HG02571 (cell line): ENCODE results near the gene CDH13.

Experiments
- ATAC-seq: cut with Tn5 transposase; IDR thresholded peaks from one replicate; pipeline ENCODE4 v1.9.1; 2021; ENCODE audit warnings: mild to moderate bottlenecking, moderate library complexity; ENCODE audit not compliant: unreplicated experiment

Gene CDH13

DNA sequence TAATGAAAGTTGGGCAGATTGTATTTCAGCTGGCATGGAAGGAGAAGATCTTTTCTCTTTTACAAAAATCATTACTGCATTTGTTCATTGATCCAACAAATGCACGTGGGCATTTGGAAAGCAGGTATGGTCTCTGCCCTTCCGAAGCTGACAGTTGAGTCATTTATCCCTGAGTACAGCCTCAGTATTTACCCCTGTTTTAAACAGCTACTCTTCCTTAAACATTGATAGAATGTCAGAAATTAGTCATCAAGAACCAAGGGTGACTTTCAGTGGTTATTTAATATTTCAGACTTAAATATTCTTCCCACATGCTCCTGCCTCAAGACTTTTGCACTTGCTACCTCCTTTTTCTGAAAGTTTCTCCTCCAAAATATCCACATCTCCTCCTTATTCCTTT is 954.3 kb downstream of the CDH13 start:
- ATAC-seq = no peak

DNA sequence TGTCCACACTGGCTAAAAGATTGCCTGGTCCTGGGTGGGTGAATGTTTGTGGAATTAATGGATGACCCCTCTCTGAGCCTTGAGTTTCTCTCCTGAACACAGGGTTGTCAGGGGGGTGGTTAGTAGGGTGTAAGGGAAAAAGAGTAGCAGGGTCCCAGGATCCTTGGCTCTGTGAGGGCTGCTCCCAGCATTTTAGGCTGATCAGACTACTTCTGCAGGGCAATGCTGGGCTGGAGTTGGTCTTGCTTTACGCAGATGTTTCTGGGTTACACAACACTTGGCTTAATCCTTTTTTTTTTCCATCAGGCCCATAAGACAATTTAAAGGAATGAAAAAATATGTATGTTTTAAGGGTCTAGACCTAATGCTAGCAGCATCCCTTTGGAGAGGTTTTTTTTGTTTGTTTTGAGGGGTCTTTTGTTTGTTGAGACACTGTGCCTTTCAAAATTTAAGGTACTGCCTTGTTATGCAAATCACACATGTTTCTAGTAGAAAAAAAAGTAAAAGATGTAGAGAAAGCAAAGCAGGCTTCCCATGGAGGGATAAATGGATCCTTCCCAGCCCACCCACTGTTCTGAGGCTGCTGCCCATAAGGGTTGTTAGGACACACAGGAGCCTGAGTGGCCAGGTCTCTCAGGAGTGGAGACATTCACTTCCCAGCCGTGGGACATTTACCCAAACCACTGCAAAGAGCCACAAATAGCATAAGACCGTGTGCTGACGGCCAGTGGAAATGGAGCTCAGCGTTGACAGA is 955.4 kb downstream of the CDH13 start:
- no peak for ATAC-seq

DNA sequence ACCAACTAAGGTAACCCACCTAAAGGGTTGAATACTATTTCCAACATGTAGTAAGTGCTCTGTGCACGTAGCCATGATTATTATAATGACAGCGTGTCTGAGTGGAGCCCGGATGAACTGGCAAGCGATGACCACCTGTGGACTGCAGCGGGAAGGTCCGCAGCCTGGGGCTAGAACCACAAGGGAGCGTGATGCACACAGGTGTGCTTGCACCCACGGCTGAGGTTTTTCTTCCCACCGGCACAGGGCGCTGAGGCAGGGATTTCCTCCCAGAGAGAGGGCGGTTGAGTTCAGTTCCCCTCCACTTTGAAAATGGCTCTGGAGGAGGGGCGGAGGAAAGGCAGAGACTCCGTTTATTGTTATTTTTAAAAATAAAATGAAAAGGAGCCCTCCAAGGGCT is 959.3 kb downstream of the CDH13 start:
- no peak for ATAC-seq

GRCh38 chr16:83586461-83587200 is 959.9 kb downstream of the CDH13 start:
- ATAC-seq = no peak

DNA sequence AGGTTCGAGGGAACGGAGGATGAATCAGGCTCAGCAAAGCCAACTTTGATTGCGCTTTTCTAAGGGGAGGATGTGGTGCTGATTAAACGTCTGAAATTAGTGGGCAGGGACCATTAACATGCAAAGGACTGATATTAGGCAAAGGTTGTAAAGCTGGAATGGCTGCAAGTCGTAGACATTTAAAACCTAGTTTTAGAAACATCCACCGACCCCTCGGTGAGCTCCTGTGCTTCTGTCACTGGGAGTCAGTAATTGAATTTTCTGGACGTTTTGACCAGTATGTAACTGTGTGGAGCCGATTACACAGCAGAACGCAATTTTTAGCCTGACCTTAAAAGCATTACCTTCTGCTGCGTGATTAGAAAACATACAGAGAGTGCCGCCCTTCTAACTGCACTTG is 960.4 kb downstream of the CDH13 start:
- no peak for ATAC-seq

GRCh38 chr16:83588070-83588469 is 961.3 kb downstream of the CDH13 start:
- no peak for ATAC-seq

GRCh38 chr16:83589576-83589975 is 962.8 kb downstream of the CDH13 start:
- ATAC-seq = no peak

DNA sequence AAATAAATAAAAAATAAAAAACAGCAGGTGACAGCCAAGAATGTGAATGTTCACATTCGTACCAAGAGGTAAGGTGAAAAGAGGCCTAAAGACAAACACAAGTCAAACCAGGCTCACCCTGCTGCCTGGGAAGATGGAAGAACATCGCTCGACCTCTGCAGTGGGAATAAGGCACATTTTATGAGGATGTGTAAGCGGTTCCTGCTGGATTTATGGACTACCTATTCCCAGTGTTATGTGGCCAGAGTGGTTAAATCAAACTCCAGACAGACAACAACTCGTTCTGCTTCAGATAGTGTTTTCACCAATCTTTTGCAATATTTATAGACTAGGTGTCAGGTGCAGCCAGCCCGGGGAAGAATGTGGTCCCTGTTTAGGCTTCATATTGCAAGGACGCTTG is 966.0 kb downstream of the CDH13 start:
- ATAC-seq = no peak

DNA sequence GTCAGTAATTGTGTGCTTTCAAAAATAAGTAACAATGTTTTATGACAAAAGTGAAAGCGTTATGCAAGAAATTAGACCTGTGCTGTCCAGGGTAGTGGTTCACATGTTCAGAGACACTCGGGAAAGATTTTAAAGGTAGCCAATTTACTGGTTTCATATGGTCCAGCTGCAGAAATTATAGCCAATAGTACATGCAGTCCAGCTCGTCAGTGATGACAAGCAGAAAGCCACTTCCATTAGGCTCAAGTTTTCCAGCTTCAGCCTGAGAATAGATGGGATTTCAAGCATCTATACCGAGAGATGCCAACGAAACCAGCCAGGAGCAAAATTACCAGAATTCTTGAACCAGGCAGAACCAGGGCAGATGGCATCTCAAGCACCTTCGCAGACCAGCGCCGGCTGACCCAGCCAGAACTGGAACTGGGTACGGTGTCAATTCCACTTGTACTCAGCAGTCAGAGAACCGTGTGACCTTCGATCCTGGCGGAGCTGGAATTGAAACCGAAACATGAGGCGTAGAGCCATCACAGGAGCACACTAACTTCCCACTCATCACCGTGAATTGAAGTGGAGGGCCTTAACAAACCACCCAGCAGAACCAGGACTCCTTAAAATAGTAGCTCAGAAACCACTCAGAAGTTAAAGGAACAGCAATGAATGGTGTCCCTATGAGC is 973.2 kb downstream of the CDH13 start:
- ATAC-seq = no peak

DNA sequence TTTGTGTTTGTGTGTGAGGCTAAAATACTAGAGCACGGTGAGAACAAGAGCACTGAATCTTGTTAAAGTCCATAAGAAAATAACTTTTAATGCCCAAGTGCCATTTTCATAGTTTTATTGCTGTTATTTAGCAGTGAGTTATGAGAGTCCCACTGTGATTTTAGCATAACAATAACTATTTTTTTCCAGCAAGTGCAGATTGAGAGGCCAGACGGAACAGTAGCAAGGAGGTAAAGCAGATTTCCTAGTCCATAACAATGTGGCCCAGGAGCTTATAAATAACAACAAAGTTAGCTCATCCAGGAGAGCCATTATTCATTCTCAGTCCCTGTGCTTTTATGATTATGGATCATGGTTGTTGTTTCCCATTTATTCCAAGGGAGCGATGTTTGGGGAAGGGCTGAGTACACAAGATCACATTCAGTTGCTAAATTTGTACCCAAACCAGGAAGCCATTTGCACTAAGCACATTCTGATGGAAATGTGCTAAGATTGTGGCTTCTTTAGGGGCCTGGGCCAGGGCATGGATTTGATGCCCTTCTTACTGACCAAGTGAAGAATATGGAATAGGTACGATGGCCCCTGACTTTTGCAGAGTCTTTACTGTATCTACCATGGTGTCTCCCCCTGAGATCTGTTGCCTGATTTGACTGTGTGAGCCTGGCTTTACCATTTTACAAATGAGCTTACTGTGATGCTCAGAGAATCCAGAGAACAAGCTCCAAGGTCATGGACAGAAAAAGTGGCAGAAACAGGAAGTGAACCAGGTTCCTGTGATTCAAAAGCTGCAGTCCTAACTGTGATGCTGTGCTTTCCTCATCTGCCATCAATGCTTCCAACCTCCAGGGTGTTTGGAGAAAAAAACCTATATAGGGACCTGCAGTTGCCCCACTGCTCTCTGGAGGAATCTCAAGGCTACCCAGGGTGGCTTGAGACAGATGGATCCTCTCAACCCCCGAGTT is 976.3 kb downstream of the CDH13 start:
- ATAC-seq = no peak

GRCh38 chr16:83603723-83604570 is 977.2 kb downstream of the CDH13 start:
- no peak for ATAC-seq

- ATAC-seq = no peak
These were observed 979.8 kb downstream of the CDH13 start for GRCh38 chr16:83606486-83607030.

DNA sequence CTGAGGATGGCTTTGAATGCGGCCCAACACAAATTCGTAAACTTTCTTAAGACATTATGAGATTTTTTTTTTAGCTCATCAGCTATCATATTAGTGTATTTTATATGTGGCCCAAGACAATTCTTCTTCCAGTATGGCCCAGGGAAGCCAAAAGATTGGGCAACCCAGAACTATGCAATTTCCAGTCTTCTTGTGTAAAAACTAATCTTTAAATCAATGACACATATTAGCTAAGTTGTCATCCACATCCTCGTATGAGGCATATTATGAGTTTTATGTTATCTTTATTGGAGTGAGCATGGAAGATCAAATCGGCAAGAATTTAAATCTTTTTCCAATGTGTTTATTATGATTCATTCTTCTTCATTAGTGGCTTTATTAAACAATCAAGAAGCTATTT is 982.4 kb downstream of the CDH13 start:
- no peak for ATAC-seq

DNA sequence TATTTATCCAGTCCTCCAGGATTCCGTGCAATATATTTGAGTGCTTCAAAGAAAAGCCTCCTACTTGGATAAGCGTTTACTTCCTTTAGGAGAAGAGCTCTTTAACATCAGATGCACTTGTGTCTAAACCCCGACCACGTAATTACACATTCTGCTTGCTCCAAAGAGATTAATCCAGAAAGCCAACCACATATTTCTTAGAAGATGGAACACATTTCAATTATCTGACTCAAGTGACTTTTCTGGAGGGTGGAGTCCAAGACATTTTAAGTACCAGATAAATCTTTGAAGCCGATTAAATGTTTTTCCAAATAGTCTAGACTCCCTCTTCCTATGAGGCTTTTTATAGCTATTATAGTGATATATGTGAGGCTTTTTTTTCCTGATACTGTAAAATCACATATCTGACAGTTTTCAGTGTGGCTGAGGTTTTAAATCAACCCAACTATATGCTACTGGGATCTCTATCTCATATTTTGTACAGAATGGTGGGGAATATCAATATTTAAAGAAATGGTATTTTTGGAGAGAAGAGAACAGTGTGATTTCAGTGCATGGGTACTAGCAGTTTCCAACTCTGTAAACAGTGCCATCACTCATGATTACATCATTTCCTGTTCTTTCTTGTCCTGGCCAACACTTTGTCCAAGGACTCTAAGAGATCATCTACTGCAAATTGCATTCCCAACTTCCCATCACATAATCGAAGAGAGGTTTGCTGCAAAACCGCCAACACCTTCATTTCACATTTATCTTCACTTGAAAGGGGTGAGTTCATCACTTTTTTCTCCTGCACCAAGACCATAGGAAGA is 988.6 kb downstream of the CDH13 start:
- ATAC-seq = no peak

DNA sequence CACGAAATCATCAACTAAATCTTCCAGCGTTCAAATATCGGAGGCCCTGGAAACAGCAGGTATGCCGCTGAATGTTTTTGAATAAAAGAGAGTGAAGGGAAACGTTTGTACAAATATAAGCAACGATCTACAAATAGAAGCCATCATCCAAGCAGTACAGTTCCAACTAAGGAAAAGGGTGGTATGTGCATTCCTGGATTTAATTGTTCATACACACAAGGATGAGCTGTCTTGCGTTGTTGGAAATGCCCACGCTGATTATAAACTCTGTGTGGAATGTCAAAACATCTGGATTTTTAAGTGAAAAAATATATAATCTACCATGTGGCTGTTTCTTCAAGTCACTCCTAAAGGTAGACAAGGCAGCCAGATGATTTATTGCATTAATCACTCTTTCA is 989.2 kb downstream of the CDH13 start:
- ATAC-seq = no peak

DNA sequence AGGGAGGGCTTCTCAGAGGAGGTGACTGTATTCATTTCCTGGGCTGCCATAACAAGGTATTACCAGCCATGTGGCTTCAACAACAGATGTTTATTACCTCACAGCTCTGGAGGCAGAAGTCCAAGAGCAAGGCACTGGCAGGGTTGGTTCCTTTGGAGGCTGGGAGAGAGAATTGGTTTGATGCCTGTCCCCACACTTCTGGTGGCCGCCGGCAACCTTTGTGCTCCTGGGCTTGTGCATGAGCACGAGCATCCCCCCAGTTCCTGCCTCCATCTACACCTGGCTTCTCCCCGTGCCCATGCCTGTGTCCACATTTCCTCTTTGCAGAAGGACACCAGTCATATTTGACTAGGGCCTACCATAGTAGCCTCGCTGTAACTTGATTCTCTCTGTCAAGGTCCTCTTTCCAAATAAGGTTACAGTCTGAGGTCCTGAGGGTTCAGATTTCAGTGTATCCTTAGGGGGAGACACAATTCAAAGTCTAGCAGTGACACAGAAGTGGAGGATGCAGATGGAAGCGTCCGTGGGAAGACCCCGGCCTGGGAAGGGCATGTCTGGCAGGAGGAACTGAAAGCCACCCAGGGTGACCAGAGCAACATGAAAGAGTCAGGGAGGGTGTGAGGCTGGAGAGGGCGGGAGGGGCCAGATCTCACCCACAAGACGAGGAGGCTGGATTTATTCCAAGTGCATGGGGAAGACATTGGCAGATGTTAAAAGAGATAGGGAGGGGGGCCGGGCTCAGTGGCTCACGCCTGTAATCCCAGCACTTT is 992.8 kb downstream of the CDH13 start:
- ATAC-seq = no peak

DNA sequence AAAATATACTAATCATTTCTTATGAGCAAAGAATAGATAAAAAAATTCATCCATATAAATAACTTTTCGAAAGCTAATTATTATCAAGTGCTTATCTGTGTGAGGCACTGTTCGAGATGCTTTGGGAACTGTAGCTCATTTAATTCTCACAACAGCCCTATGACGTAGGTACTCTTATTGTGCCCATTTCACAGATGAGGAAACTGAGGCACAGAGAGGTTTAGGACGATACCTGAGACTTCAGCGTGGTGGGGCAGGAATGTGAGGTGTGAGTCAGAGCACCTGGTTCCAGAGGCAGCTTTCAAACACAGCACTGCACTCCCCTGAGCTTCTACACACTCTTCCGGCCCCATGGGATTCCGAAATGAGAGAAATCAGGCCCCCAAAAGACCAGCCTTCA is 995.2 kb downstream of the CDH13 start:
- ATAC-seq = no peak

- no peak for ATAC-seq
These were observed 996.4 kb downstream of the CDH13 start for GRCh38 chr16:83623091-83623730.
